ENCODE measurements around the gene NTRK2.

The NTRK2 gene

DNA sequence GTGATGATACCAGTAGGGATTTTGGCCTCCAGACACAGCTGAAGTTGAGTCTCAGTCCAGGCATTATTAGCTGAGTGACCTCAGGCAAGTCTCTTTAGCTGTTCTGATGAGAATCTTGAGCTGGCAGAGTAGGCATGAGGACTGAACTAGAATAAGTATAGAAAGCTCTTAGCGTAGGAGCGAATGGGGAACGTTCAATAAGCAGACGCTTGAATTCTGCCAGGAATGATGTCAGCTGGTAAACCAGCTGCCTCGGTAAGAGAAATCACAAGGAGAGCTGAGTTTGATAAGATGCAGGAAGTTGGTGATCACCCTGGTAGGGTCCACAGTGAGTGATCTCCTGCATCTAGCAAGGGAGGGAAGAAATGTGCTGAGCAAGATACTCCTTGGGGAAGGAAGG lies 280.4 kb downstream of the NTRK2 start:
- no peak for DNase-seq (ENCODE audit: low spot score)
- no peak overlapping the region for H3K27ac ChIP-seq
- ChIA-PET POLR2A (ENCODE audit: low non-redundant PET) (no interaction called here), CTCF (interaction anchor here (0.6 to 1.2 kb wide), 2 partner anchors 80 to 252 kb away, joined by 4 to 5 read pairs; no protein-coding TSS in a partner anchor)
- TF ChIP-seq, protein P1, sequence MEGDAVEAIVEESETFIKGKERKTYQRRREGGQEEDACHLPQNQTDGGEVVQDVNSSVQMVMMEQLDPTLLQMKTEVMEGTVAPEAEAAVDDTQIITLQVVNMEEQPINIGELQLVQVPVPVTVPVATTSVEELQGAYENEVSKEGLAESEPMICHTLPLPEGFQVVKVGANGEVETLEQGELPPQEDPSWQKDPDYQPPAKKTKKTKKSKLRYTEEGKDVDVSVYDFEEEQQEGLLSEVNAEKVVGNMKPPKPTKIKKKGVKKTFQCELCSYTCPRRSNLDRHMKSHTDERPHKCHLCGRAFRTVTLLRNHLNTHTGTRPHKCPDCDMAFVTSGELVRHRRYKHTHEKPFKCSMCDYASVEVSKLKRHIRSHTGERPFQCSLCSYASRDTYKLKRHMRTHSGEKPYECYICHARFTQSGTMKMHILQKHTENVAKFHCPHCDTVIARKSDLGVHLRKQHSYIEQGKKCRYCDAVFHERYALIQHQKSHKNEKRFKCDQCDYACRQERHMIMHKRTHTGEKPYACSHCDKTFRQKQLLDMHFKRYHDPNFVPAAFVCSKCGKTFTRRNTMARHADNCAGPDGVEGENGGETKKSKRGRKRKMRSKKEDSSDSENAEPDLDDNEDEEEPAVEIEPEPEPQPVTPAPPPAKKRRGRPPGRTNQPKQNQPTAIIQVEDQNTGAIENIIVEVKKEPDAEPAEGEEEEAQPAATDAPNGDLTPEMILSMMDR (conservative IDR thresholded peaks at IDR 0.05; ENCODE audit: low read depth): no peak

DNA sequence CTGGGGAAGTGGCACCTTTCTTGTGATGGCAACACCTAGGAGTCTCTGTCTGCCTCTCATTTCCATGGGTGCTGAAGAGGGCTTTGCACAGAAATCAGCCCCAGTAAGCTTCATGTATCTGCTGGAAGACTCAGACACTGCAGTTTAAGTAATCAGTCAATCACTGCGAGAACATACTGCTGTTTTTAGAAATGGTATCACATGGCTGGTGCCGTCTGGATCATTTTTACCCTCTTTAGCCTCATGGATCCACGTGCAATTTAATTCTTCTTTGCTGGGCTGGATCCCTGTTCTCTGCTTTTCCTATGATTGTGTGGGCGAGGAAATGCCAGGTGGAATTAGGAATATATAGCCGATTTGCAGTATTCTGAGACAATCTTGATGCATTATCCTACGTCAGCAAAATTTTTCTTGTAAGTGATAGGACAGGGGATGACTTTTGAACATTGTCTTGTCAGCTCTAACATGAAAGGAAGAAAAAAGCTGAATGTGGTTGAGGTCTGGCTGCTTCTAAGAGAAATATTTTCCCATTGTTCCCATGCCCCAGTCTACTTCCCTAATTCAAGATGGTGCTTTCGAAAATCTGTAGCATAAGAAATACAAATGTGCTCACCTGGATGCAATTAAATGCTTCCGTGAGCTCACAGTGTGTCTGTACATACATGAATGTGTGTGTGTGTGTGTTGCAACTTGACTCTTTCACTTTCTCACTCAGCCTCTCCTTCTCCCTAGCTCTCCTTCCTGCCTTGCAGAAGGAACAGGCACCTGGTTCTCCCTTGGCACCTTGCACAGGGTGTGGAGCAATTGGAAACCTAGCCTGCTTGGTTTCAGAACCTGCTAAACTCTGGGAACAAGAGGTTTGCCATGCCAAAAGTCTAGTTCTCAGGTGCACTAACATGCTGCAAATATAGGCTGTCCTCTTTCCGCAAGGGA lies 281.6 kb downstream of the NTRK2 start:
- CTCF ChIA-PET: interaction anchor here (0.6 to 0.8 kb wide), 3 partner anchors 17 to 254 kb away, joined by 3 read pairs; no protein-coding TSS in a partner anchor
- no peak for DNase-seq (ENCODE audit: low spot score)
- TF ChIP-seq, protein P1 (conservative IDR thresholded peaks at IDR 0.05; ENCODE audit: low read depth): no peak
- POLR2A ChIA-PET (ENCODE audit: low non-redundant PET): no interaction called here
- no peak overlapping the region for H3K27ac ChIP-seq

DNA sequence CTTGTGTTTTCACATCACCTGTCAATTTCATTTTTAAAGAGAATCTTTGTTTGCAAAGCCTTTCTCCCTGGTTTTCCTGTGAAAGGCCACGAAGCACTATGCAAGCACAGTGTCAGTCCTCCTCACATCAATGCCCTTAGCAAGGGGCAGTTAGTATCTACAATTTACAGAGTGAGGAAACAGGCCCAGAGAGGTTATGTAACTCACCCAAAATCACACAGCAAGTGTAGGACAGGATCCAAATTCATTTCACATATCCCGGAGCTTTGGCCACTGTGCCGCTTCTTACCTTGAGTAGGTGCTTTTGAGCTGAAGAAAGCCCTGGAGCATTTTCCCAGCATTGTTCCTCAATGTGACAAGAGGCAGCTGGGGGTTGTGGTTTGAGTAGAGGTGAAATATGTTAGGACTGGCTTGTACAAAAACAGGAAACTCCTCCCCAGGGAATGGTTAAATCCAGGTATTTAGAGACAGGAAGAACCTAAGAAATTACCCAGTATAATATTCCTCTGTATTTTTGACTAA lies 283.8 kb downstream of the NTRK2 start:
- TF ChIP-seq, protein P1 (conservative IDR thresholded peaks at IDR 0.05; ENCODE audit: low read depth): no peak
- ChIA-PET CTCF (no interaction called here), POLR2A (ENCODE audit: low non-redundant PET) (no interaction called here)
- H3K27ac ChIP-seq: no peak overlapping the region
- DNase-seq (ENCODE audit: low spot score): no peak

DNA sequence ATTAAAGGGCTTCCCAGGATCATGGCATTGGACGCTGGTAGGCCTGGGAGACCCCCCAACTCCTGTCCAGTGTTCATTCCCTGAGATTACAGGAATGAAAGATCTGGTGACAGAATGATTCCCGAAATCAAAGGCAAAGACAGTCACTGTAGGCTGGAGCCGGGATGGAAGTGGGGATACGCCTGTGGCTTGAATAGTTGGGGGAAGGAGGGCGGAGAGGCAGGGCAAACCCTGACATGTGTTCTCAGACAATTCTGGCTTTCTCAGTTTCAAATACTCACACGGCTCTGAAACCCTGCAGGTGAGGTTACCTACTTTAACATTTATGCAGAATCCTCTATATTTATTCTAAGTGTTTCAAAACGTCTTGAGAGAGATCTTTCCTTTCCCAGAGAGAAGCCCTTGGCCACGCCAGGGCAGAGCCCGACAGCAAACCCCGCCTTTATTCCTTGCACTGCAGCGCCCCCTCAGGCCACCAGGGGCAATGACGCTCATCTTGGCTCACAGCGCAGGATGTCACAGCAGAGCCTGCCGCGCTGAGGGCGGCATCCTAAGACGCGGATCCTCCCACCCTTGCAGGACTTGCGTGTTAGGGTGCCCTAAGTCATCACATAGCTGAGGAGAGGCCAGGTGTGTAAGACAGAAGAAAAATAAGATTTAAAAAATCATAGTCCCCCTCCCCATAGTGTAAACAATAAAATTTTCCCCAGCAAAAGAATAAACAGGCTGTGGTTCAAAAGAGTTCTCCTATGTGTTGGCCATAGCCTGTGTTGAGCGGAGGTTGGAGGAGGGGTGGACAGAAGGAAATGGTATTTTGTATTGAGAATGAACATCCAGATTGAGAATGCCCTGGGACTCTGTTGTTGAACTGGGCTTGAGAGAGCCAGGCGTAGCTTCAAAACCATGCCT lies 284.5 kb downstream of the NTRK2 start:
- TF ChIP-seq, protein P1 (conservative IDR thresholded peaks at IDR 0.05; ENCODE audit: low read depth): peak; percentile 88
- DNase-seq (ENCODE audit: low spot score): peak; percentile 91
- CTCF ChIA-PET: interaction anchor here (0.6 to 1.6 kb wide), 5 partner anchors 12 to 539 kb away, joined by 3 to 6 read pairs (median 4); no protein-coding TSS in a partner anchor
- POLR2A ChIA-PET (ENCODE audit: low non-redundant PET): no interaction called here
- no peak overlapping the region for H3K27ac ChIP-seq

DNA sequence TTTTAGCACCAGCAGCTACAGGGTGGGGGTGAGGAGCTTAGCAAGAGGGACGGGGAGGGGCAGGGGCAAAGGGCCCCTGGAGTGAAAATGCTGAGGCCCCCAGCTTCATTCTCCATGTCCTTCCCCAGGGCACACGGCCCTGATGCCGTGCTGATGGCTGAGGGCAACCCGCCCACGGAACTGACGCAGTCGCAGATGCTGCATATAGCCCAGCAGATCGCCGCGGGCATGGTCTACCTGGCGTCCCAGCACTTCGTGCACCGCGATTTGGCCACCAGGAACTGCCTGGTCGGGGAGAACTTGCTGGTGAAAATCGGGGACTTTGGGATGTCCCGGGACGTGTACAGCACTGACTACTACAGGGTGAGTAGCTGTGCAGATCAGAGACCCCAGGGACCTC lies 285.6 kb downstream of the NTRK2 start:
- no peak for DNase-seq (ENCODE audit: low spot score)
- CTCF ChIA-PET: interaction anchor here (0.6 to 1.6 kb wide), 6 partner anchors 11 to 852 kb away, joined by 3 to 6 read pairs (median 4); no protein-coding TSS in a partner anchor
- H3K27ac ChIP-seq: no peak overlapping the region
- TF ChIP-seq, protein P1 (conservative IDR thresholded peaks at IDR 0.05; ENCODE audit: low read depth): no peak
- POLR2A ChIA-PET (ENCODE audit: low non-redundant PET): no interaction called here

DNA sequence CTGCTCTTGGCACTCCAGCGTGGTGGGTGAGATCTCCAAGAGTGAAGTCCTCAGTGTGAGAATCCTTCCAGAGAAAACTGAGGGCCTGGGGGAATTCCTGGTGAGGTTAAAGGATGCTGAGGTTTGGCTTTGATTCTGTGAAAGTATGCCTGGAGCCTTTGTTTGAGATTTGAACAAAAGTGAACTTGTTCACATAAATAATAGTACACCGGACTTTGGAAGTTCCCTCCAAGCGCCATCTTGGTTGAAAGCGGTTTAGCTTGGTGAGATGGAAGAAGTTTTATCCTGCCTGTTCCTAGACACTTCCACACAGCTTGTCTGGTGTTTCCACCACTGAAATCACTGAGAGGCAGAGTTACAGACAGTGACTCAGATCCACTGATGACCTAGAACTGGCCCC lies 286.4 kb downstream of the NTRK2 start:
- DNase-seq (ENCODE audit: low spot score): no peak
- CTCF ChIA-PET: interaction anchor here (0.6 to 1.2 kb wide), 2 partner anchors 559 to 654 kb away, joined by 3 to 5 read pairs; no protein-coding TSS in a partner anchor
- H3K27ac ChIP-seq: no peak overlapping the region
- POLR2A ChIA-PET (ENCODE audit: low non-redundant PET): no interaction called here
- TF ChIP-seq, protein P1 (conservative IDR thresholded peaks at IDR 0.05; ENCODE audit: low read depth): no peak
